GM21528 (cell line): Measurements from ENCODE around the gene MAN1A2.
"Not testable (repeated sequence)": the region's sequence is repeated elsewhere in the genome, so short reads cannot be mapped to it uniquely, and the experiment has no call there.

Experiments
- ATAC-seq: cut with Tn5 transposase; IDR thresholded peaks from one replicate; pipeline ENCODE4 v1.9.1; 2021; ENCODE audit warnings: mild to moderate bottlenecking, moderate library complexity; ENCODE audit not compliant: unreplicated experiment, low FRiP score

The MAN1A2 gene

DNA sequence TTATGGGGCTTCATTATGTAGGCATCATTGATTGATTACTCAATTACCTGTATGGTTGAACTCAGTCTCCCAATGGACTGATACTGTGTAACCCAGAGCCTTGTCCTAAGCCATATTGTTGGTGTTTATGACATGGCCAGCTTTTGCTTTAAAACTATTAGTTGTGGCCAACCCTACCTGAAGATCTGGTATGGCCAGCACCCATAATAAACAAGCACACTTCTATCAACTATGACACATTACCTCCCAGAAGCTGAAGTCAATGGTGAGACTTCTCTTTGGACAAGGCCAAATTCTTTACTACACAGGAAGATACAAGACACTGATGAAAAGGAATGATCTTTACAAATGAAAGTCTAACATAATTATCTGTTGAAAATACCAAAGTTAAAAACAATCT lies 28.8 kb downstream of the MAN1A2 start:
- no peak for ATAC-seq

DNA sequence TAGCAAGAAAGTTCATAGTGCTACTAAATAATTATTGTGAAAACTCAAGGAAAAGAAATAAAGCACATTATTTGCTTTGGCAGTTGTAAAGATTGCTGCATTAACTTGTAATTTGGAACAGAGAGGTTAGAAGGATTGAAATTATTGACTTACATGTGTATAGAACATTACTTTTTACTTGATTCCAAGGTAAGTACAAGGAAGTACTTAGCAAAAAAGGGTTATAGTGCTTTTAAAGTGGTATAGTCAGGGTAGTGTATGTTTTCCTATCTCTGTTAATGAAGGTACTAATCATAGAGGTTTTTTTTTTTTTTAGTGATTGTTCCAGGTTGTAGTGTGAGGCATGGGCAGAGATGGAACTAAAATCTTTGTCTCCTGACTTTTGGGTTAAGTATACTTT lies 29.4 kb downstream of the MAN1A2 start:
- ATAC-seq: no peak

DNA sequence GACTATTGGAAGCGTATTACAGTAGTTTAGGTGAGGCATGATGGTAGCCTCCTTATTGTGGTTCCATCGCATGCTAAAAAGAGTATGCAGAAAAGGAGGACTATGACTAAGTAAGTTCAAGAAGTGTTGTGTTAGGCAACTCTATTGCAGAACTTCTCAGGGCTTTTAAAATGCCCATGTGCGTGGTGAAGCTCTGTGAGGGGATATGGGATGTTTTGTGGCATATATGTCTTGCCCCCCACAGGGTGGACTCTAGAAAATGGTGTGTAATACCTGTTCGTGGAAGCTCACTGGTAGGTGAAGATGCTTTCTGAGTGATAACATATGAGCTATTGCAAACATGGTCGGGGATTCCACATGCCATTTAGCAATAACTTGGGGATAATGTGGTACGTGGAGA lies 31.7 kb downstream of the MAN1A2 start:
- ATAC-seq: no peak

DNA sequence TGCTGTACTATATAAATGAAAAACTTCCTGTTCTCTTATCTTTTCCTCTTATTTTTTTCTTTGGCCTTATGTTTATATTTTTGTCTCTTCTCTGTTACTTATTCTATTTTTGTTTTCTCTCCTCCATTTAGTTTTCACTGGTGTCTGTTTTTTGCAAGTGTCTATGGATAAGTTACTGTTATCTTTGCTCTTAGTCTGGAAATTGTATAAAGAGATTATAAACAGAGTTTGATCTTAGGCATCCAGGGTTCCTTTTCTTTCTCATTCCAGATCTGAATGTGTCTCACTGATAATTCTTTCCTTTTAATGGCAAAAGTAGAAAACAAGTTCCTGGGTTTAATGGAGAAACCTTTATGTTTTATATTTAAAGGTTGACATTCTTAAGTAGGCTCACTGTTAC lies 34.5 kb downstream of the MAN1A2 start:
- ATAC-seq: no peak

DNA sequence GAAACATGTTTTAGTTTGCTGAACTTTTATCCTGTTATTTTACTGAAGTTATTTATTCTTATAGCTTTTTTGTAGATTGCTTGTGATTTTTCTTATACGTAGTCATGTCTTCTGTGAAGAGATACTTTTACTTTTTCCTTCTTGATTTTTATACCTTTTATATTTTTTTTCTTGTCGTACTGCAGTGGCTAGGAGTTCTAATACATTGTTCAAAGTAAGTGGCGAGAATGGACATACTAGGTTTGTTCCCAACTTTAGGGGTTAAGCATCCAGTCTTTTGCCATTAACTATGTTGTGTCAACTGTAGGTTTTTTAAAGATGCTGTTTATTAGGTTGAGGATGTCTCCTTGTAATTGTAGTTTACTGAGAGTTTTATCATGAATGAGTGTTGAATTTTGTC lies 36.3 kb downstream of the MAN1A2 start:
- ATAC-seq: no peak

DNA sequence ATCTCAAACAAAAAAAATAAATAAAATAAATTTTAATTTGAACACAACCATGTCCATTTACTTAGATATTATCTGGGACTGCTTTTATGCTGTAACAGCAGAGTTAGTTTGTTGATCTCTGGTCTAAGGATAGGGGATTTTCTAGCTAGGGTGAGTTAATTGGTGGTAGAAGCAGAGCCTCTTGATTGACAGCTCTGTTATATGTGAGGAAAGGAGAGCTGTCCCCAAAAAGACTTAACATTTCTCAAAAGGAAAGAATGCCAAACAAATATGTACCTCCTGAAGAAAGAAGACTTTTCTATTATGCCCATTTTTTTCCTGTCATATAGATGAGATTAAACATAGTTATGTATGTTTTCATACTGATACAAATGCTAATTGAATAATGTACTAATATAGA lies 37.8 kb downstream of the MAN1A2 start:
- ATAC-seq: no peak

DNA sequence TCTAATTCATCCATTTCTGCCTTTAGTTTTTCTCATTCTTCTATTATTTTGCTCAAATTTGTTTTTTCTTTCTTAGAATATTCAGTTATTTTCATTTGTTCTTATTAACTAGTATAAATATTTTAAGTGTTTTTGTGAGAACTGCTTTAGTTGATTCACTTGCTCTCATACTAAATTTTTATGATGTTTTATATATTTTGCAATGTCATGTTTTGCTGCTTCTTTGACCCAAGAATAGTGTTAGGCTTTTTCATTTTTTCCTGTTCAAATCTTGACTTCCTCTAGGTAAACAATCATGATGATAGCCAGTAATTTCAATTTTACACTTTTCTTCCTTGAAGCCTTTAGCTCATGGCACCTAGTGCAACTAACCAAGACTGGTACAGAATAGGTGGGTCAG lies 45.2 kb downstream of the MAN1A2 start:
- ATAC-seq: no peak

DNA sequence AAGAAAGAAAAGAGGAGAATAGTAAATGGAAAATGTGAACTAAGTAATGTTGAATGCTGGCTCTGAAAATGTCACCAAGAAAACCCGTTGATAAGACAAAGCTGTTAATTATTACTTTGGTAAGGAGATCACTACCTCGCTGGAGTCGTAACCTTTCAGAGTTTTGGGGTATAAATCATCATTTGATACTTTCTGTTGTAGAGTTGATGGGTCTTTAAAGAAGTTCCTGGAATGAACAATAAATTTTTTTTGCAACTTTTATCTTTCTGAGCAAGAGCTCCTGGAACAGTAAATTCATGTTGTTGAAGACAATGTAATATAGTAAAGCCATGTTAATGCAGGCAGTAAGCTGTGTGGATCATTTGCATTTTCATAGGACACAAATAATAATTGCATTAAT lies 46.2 kb downstream of the MAN1A2 start:
- ATAC-seq: no peak

DNA sequence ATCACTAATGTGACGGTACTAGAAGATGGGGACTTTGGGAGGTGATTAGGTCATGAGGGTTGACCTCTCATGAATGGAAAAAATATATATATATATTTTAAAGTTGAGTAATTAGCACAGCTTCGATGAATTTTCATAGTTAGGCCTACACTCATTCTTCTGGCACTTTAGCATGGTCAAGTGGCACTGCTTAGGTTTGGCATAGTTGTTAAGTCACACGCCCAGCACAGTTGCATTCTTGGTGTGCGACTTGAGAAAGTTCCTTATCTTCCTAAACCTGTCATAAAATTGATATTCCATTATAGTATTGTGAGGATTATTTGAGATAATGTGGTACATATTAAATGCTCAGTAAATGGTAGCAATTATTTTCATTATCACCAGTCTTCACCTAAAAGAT lies 47.7 kb downstream of the MAN1A2 start:
- no peak for ATAC-seq

DNA sequence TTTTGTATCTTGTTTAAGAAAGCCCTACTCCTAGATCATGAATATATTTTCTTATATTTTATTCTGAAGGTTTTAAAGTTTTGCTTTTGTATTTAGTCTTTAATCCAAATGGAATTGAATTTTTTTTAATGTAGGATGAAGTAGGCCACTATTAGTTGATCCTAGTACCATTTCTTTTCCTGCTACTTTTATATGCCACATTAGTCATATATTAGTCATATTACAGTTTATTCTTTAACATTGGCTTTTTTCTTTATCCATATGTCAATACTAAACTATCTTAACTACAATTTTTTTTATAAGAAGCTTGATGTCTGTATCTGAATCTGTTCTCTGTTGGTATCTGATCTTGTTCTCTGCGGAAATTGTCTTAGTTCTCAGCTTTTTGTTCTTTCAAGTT lies 48.8 kb downstream of the MAN1A2 start:
- ATAC-seq: no peak

DNA sequence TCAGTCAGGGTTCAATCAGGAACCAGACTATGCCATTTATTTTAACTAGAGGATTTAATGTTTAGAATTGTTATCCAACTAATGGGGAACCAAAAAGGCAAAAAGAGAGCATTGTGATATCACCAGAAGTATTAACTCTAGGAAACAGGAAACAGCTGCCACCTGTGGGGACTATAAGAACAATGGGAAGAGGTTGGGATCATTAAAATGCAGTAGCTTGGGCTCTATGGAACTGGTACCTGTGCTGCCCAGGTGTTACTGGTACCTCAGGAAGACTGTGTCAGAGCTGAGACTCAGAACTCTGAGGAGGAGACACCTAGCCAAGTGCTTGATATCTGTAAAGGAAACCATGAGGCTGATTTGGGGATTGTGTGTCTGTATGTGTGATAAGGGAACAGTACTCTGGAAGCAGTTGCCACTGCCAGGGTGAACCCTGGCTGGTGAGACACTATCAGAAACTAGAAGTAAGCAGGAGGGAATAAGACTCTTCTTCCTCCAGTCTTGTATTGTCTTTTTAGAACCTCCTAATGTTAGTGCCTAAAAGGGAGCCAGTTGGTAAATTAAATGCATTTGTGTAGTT lies 49.4 kb downstream of the MAN1A2 start:
- ATAC-seq: no peak

DNA sequence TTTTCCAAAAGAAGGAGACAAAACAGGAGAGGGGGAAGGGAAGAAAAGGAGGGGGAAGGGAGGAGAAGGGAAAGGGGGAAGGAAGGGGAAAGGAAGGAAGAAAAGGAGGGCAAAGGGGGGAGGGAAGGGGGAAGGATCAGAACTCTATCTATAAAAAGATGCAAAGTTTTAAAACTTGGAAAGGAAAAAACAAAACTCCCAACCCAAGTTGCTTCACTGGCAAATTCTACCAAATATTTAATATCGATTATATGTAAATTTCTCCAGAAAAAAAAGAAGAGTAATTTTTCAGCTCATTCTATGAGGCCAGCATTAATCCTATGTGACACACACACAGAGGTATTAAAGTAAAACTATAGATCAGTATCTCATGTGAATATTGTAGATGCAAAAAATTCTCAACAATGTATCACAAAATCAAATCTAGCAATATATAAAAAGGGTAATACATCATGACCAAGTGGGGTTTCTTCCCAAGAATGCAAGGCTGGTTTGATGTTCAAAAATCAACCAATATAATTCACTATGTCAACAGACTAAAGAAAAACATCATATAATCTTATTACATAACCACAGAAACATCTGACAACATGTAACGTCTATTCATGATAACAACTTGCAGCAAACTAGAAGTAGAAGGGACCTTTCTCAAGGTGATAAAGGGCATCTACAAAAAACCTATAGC lies 57.9 kb downstream of the MAN1A2 start:
- ATAC-seq: no peak

DNA sequence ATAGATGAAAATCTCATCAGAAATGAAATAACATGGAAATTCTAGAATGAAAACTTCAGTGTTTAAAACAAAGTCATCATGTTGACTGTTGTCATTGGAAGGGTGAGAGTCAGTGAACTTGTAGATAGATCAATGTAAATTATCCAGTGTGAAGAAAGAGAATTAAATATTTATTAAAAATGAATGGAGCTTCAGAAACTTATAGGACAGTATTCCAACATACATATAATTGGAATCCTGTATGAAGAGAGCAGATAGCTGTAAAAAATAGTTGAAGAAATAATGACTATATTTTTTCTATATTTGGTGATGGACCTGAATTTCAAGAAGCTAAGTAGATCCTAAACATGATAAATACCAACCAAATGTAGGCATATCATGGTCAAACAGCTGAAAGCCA lies 60.0 kb downstream of the MAN1A2 start:
- no peak for ATAC-seq

DNA sequence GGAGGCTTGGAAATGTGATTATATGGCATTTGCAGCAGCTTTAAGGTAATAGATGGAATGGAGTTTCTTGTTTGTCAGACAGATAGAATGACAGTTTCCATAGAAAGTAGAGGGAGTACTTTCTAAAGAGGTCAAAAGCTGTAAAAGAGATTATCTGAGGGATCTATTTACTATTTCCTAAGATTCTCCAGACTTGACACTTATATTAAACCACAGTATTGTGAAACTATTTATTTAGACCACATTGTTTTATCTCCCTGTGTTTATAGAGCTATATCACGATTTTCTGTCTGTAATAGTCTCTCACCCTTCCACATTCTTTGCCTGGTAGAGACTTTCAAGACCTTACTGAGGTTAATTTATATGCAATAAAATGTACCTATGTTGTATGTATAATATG lies 66.7 kb downstream of the MAN1A2 start:
- no peak for ATAC-seq

DNA sequence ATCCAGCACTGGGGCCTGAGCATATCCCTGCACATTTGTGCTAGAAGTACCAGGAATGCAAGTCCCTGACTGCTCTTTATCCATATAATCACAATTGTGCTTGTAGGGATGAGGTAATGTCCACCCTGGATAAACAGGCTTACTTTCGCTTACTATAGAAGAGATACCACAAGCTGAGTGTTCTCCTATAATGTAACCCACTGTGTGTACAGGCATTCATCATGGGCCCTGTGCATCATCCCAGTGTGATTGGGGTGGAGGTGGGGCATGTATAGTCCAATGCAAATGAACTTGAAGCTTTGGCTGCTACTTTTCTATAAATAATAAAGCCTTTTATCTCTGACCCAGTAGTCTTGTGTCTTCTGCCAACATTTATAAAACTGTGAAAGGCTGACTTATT lies 69.3 kb downstream of the MAN1A2 start:
- no peak for ATAC-seq

DNA sequence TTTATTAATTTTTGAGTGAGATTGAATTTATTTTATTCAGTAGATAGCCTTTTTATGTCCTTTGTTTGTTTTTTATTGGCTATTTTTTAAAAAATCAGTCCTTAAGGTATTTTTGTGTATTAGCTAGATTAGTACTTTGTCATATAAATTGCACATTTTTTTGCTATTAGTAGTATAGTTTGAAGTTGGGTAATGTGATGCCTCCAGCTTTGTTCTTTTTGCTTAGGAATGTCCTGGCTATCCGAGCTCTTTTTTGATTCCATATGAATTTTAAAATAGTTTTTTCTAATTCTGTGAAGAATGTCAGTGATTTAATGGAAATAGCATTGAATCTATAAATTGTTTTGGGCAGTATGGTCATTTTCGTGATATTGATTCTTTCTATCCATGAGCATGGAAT lies 80.4 kb downstream of the MAN1A2 start:
- ATAC-seq: no peak

DNA sequence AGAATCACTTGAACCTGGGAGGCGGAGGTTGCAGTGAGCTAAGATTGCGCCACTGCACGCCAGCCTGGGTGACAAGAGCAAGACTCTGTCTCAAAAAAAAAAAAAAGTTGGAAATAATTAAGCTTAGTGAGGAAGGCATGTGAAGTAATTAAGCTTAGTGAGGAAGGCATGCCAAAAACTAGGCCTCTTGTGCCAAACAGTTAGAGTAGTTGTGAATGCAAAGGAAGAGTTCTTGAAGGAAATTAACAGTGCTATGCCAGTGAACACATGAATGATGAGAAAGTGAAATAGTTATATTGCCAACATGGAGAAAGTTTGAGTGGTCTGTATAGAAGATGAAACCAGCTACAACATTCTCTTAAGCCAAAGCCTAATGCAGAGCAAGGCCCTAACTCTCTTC lies 85.0 kb downstream of the MAN1A2 start:
- no peak for ATAC-seq

DNA sequence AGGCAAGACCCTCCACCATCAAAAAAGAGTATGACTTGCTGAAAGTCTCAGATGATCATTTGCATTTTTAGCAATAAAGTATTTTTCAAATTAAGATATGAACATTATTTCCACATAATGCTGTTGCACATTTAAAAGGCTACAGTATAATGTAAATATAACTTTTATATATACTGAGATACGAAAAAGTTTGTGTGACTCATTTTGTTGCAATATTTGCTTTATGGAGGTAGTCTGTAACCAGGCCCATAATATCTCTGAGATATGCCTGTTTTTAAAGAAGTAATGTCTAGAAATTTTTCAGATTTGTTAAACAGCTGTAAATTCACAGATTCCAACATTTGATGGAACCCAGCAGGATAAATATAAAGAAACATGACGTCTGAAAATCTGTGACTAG lies 86.7 kb downstream of the MAN1A2 start:
- ATAC-seq: no peak

DNA sequence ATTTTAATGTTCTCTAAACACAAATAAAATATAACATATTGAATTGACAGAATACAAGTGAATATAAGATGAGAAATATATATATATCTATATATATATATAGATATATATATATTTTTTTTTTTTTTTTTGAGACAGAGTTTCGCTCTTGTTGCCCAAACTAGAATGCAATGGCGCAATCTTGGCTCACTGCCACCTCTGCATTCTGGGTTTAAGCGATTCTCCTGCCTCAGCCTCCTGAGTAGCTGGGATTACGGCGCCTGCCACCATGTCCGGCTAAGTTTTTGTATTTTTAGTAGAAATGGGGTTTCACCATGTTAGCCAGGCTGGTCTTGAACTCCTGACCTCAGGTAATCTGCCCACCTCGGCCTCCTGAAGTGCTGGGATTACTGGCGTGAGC lies 91.2 kb downstream of the MAN1A2 start:
- not testable (repeated sequence) for ATAC-seq

DNA sequence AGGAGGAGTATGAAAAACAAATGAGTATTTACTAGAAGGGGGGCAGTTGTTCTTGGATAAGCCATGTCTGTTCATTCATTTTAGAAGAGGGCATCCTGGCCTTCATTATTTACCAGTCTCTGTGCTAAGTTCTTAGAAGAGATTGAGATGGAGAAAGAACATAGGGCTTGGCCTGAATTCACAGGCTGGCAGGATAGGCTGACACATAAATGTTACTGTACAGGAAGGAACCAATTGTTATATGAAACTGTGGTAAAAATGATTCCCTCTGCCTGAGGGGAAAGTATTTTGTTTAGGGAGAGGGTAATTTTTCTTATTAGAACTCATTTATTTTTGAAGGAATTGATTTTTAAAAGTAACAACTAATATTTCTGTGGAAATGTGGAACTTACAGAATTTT lies 99.5 kb downstream of the MAN1A2 start:
- ATAC-seq: no peak

DNA sequence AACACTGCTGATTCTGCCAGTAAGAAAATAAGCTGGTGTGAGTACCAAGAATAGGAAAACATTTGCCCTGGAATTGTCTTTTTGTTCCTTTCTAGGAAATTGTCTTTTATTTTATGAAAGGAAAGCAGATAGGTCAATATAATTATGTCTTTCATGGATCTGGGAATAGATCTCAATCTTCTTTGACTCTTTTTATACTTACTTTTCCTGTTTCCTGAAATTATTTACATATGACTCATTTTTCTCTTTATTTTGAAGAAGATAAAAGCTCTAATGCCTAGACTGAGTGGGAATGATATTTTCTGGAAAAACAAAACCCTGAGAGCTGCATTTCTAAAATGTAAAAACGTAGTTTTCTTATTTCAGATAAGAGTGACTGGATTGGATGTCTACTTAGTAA lies 100.1 kb downstream of the MAN1A2 start:
- no peak for ATAC-seq

DNA sequence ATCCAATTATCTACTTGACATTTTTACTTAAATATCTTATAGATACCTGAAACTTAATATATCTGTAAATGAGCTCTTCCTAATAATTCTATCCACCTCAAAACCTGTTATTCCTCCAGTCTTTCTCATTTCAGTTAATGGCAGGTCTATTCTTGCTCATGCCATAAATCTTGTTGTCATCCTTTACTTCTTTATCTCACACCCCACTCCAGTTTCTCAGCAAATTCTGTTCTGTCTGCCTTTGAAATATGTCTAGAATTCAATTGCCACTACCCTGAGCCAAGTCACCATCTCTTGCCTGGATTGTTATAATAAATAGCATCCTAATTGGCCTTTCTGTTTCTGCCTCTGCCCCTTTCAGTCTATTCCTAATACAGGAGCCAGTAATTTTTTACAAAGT lies 105.8 kb downstream of the MAN1A2 start:
- ATAC-seq: no peak

DNA sequence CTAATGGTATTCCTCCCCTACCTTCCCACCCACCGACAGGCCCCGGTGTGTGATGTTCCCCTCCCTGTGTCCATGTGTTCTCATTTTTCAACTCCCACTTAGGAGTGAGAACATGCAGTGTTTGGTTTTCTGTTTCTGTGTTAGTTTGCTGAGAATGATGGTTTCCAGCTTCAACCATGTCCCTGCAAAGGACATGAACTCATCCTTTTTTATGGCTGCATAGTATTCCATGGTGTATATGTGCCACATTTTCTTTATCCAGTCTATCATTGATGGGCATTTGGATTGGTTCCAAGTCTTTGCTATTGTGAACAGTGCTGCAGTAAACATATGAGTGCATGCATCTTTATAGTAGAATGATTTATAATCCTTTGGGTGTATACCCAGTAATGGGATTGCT lies 108.2 kb downstream of the MAN1A2 start:
- ATAC-seq: not testable (repeated sequence)
